Measurements from ENCODE around the gene KCNG2. TPM values are rescaled to one million over a fixed set of nuclear protein-coding genes. Genes with fewer than 3 reads are reported as not detected.

Gene KCNG2
- total and polyA plus RNA-seq, 12 donors: 0.16 to 0.79 (median 0.24) TPM; not detected in 7

- peaks cover 0 to 48% (median 39%) of the 10 kb centered on the region in 7 donors for H3K27me3 ChIP-seq
- TF ChIP-seq, protein P1, sequence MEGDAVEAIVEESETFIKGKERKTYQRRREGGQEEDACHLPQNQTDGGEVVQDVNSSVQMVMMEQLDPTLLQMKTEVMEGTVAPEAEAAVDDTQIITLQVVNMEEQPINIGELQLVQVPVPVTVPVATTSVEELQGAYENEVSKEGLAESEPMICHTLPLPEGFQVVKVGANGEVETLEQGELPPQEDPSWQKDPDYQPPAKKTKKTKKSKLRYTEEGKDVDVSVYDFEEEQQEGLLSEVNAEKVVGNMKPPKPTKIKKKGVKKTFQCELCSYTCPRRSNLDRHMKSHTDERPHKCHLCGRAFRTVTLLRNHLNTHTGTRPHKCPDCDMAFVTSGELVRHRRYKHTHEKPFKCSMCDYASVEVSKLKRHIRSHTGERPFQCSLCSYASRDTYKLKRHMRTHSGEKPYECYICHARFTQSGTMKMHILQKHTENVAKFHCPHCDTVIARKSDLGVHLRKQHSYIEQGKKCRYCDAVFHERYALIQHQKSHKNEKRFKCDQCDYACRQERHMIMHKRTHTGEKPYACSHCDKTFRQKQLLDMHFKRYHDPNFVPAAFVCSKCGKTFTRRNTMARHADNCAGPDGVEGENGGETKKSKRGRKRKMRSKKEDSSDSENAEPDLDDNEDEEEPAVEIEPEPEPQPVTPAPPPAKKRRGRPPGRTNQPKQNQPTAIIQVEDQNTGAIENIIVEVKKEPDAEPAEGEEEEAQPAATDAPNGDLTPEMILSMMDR (IDR thresholded peaks at IDR 0.05): no peak
- no peak overlapping the region for H3K27ac ChIP-seq
- H3K4me1 ChIP-seq: no peaks in the 10 kb centered on the region
- intact Hi-C loops (cut with DNase I): no loop called here
- 81 to 83% methylated on average over 17 of the region's 17 CpGs for WGBS, 2 donors
- H3K4me3 ChIP-seq: no peak overlapping the region
- DNase-seq (no peak), ATAC-seq (peak in 1 of 8 donors; percentile 43)
- H3K36me3 ChIP-seq: no peaks in the 10 kb centered on the region
- peaks cover 0 to 4% (median 0%) of the 10 kb centered on the region in 11 donors for H3K9me3 ChIP-seq
Measured at GRCh38 chr18:79871026-79871390, 73.3 kb downstream of the KCNG2 start.

DNA sequence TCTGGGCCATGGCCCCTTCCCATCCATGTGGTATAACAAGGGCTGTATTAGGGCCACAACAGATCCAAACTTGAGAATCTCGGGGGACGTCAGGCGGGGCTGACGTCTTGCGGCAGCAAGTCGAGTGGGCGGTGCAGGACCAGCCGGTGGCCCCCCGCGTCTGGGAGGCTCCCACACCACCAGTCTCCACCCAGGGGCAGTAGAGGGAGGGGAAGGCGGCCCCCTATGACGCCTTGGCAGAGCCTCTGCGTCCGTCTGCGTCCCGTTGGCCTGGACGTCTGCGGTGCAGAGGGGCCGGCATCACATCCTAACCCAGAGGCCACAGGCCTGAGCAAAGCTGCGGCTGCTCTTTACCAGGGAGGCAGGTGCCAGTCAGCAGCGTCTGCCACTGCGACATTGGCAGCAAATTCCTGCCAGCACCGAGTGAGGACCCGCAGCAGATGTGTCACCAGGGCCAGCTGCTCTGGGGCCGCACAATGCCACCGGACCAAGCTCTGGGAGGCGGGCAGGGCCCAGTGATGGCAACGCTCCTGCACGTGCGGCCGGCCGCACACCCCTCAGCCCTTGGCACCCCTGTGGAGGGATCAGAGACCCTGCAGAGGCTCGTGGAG is 73.8 kb downstream of the KCNG2 start:
- no peak for DNase-seq
- H3K27me3 ChIP-seq: peaks cover 0 to 54% (median 45%) of the 10 kb centered on the region in 7 donors
- intact Hi-C loops (cut with DNase I): no loop called here

DNA sequence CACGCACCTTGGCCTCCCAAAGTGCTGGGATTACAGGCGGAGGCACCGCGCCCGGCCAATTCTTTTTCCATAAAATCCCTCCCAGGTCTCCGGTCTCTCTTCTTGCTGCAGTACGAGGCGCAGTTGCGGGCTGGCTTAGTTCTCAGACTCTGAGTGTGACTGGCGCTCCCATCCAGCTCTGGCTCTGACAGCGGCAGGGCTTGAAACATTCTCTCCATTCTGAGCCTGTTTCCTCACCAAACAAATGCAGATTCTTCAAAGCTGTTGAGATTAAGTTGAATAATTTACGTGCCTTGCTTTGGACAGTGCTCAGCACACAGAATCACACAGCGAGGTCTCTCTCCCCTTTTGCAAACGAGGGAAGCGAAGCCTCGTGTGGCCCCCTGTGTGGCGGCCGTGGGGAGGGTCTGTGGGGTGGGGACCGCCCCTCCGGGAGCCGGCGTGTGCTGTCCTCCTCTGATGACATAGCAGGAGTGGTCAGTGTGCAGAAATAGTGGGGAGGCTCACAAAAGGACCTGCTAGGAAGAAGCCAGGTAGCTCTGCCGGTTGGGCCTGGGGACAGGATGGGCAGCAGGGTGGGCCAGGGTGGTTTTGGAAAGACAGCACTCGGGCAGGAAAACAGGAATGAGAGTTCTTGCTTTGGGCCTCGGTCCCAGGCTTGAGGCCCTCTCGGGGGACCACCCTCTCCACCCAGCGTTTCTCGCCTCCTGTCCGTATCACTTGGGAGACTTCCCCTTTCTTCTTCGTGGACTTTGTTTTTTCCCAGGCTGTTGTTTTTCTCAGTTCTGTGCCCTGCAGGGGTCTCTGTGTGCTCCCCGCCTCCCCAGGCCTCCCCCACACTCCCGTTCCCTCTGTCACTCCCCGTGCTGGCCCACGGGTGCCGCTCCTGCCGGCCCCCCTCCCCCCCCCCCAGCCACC is 75.0 kb downstream of the KCNG2 start:
- H3K36me3 ChIP-seq: no peaks in the 10 kb centered on the region
- H3K27me3 ChIP-seq: peaks cover 0 to 57% (median 48%) of the 10 kb centered on the region in 7 donors
- TF ChIP-seq, protein P1 (IDR thresholded peaks at IDR 0.05): no peak
- no peak overlapping the region for H3K27ac ChIP-seq
- no peaks in the 10 kb centered on the region for H3K4me1 ChIP-seq
- ATAC-seq (no peak), DNase-seq (no peak)
- intact Hi-C loops (cut with DNase I): no loop called here
- H3K9me3 ChIP-seq: peaks cover 0 to 4% (median 0%) of the 10 kb centered on the region in 11 donors
- H3K4me3 ChIP-seq: no peak overlapping the region
- 51 to 52% methylated on average over 35 to 36 of the region's 36 CpGs for WGBS, 2 donors

More for the DNA sequence above, 73.8 kb downstream of the KCNG2 start:
- TF ChIP-seq, protein P1 (IDR thresholded peaks at IDR 0.05): no peak
- H3K9me3 ChIP-seq: peaks cover 0 to 4% (median 0%) of the 10 kb centered on the region in 11 donors
- 75 to 85% methylated on average over 33 of the region's 33 CpGs for WGBS, 2 donors
- no peak for ATAC-seq
- no peak overlapping the region for H3K4me3 ChIP-seq
- no peak overlapping the region for H3K27ac ChIP-seq
- H3K4me1 ChIP-seq: no peaks in the 10 kb centered on the region
- H3K36me3 ChIP-seq: no peaks in the 10 kb centered on the region

DNA sequence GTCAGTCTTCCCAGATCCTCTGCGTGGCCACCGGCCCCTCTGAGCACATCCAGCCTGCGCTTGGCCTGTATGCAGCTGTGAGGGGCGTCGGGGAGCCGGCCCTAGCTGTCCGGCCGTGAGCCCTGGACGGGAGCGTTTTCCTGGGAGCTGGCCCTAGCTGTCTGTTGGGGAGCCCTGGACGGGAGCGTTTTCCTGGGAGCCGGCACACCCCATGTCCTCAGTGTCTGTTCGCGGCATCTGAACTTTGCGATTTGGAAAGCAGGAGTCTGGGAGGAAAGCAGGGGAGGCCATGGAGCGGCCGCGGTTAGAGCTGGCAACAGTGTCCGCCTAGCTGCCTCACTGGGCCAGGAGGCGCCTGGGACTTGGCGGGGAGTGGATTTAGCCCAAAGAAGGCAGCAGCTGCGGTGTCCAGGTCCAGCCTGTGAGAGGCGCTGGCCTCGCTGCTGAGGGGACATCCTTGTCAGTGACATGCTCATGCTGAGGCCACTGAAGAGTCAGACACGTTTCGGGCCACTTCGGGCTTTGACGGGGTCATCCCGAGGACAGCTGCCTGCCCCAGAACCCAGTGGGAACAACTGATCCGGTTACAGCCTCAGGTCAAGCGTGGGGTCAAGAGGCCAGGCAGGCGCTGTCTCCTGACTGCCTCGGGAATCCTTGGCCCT is 75.8 kb downstream of the KCNG2 start:
- H3K4me3 ChIP-seq: no peak overlapping the region
- no peaks in the 10 kb centered on the region for H3K4me1 ChIP-seq
- DNase-seq (no peak), ATAC-seq (no peak)
- H3K27ac ChIP-seq: no peak overlapping the region
- intact Hi-C loops (cut with DNase I): no loop called here
- no peaks in the 10 kb centered on the region for H3K9me3 ChIP-seq
- no peaks in the 10 kb centered on the region for H3K36me3 ChIP-seq
- peaks cover 0 to 57% (median 48%) of the 10 kb centered on the region in 7 donors for H3K27me3 ChIP-seq
- WGBS, 2 donors: 59 to 71% methylated on average over 33 to 34 of the region's 34 CpGs
- TF ChIP-seq, protein P1 (IDR thresholded peaks at IDR 0.05): no peak
